HEK293 (cell line): ENCODE results near the gene AQP11.

Experiments used
- ZNF830 ChIP-seq: fragments of 450-650 bp; IDR thresholded peaks from 2 replicates; pipeline ENCODE4 v1.5.0; 2018; ENCODE audit warnings: missing biosample characterization, missing genetic modification characterization, low read depth, mild to moderate bottlenecking, moderate library complexity

Gene AQP11

DNA sequence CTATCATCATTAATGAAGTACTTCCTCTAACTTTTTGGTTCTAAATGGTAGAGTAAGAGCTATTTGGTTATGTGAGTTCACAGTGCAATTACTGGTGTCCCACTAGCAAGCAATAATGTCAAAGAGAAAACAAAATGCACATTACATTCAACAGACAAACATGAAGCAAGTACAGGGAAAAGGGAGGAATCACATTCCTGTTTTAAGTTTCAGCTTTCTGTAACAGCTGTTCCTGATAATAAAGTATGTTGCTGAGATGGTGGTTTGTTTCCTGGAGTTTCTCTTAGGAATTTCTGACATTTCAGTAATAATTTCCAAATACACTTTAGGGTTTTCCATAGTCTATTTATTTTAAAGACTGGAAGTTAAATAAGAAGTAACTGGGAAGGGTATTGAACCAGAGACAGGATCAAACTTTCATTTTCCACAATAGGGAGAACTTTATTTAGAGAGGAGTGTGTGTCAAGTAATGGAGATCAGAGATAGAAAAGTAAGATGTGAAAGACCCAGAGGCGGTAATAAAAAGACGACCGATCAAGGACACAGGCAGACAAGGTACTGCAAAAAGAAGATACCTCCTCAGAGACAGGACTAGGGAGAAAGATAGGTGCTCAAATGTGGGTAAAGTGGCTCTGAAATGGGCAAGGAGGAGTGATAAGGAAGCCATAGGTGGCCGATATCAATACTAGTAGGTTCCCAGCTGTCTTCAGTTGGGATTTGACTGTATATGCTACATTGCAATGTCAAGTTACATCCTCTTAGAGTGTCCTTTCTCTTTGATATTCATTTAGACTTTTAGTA is 68.7 kb downstream of the AQP11 start (continued):
- no peak for TF ChIP-seq ZNF830 (tag by site-specific recombination)
